GM06990 (cell line): ENCODE measurements around the gene IRF2BPL.

Experiments used
- DNase-seq: peaks from one replicate; pipeline ENCODE4 v3.0.0-alpha.2; 2011; ENCODE audit not compliant: insufficient read length; ENCODE audit errors: extremely low read depth
- H3K27me3 ChIP-seq: replicated peaks from 2 replicates; pipeline ENCODE4 v1.6.0; 2011; ENCODE audit warnings: low read length; ENCODE audit not compliant: control insufficient read depth, insufficient read depth
- H3K36me3 ChIP-seq: 2 replicates; pipeline ENCODE4 v1.5.1; 2011; ENCODE audit warnings: low read length; ENCODE audit not compliant: control insufficient read depth, insufficient read depth
- H3K4me3 ChIP-seq: replicated peaks from 2 replicates; pipeline ENCODE4 v1.5.1; 2011; ENCODE audit warnings: low read depth, mild to moderate bottlenecking, control low read depth, low read length
- CTCF ChIP-seq: IDR thresholded peaks from 2 replicates; pipeline ENCODE4 v1.5.1; 2011; ENCODE audit warnings: low read length, control low read depth, mild to moderate bottlenecking, inconsistent platforms; ENCODE audit not compliant: insufficient read depth, poor library complexity, severe bottlenecking

Gene IRF2BPL

GRCh38 chr14:77012193-77012765 is 16.2 kb downstream of the IRF2BPL start:
- no peak for TF ChIP-seq CTCF
- Histone ChIP-seq H3K4me3 (no peak overlapping the region), H3K27me3 (no peaks in the 10 kb centered on the region), H3K36me3 (no peaks in the 10 kb centered on the region)
- DNase-seq, result no peak

- Histone ChIP-seq H3K4me3 (no peak overlapping the region), H3K27me3 (no peaks in the 10 kb centered on the region), H3K36me3 (no peaks in the 10 kb centered on the region)
- DNase-seq, result no peak
- no peak for TF ChIP-seq CTCF
Observed at GRCh38 chr14:77011245-77011644, 17.3 kb downstream of the IRF2BPL start.

GRCh38 chr14:77009014-77009413 is 19.5 kb downstream of the IRF2BPL start:
- TF ChIP-seq CTCF, result no peak
- Histone ChIP-seq H3K4me3 (no peak overlapping the region), H3K36me3 (no peaks in the 10 kb centered on the region), H3K27me3 (no peaks in the 10 kb centered on the region)
- DNase-seq, result no peak

- no peak for DNase-seq
- no peak overlapping the region for H3K4me3 ChIP-seq
- no peaks in the 10 kb centered on the region for H3K27me3 ChIP-seq
- H3K36me3 ChIP-seq, result no peaks in the 10 kb centered on the region
- TF ChIP-seq CTCF, result no peak
Observed at GRCh38 chr14:77008541-77008940, 20.0 kb downstream of the IRF2BPL start.

GRCh38 chr14:77007975-77008421 is 20.5 kb downstream of the IRF2BPL start:
- Histone ChIP-seq H3K27me3 (no peaks in the 10 kb centered on the region), H3K4me3 (no peak overlapping the region), H3K36me3 (no peaks in the 10 kb centered on the region)
- TF ChIP-seq CTCF, result no peak
- DNase-seq, result no peak
